HepG2 (cell line): ENCODE data around the gene MAN2A2. TPM values are rescaled to one million over a fixed set of nuclear protein-coding genes. Genes with fewer than 3 reads are reported as not detected.

Source experiments
- CCAR2 ChIP-seq: fragments of 200-400 bp; formaldehyde crosslinking; optimal IDR thresholded peaks from 2 replicates; pipeline ENCODE3; 2018; ENCODE audit warnings: low read depth, mild to moderate bottlenecking, low read length, moderate library complexity
- FOXO1 ChIP-seq: sonication (generic); formaldehyde crosslinking; IDR thresholded peaks from 2 replicates; pipeline ENCODE4 v1.4.0; 2020; ENCODE audit warnings: missing genetic modification reagents
- GATAD2A ChIP-seq: IDR thresholded peaks from 2 replicates; pipeline ENCODE4 v1.6.1; 2016
- NCOR1 ChIP-seq: fragments of 200-600 bp; sonication (generic); IDR thresholded peaks from 2 replicates; pipeline ENCODE4 v1.7.0; 2017; ENCODE audit warnings: antibody characterized with exemption, low read length, borderline replicate concordance
- NFKBIZ ChIP-seq: IDR thresholded peaks from 2 replicates; pipeline ENCODE4 v1.6.1; 2018; ENCODE audit warnings: missing genetic modification reagents, missing compliant biosample characterization
- SKI ChIP-seq: fragments of 450-650 bp; IDR thresholded peaks from one replicate; pipeline ENCODE4 v1.6.1; 2018; ENCODE audit warnings: mild to moderate bottlenecking; ENCODE audit not compliant: partially characterized antibody
- U2AF2 ChIP-seq: fragments of 200-400 bp; formaldehyde crosslinking; IDR thresholded peaks from 2 replicates; pipeline ENCODE4 v1.6.1; 2017; ENCODE audit warnings: low read depth, mild to moderate bottlenecking, low read length
- ZBTB7A ChIP-seq: sonication (generic); formaldehyde crosslinking; IDR thresholded peaks from 2 replicates; pipeline ENCODE4 v1.8.0; 2022; ENCODE audit warnings: mild to moderate bottlenecking, missing genetic modification reagents
- ZNF33A ChIP-seq: sonication (generic); formaldehyde crosslinking; IDR thresholded peaks from 2 replicates; pipeline ENCODE4 v1.5.1; 2020; ENCODE audit warnings: missing genetic modification reagents, mild to moderate bottlenecking, moderate library complexity, borderline replicate concordance
- ZNF652 ChIP-seq: IDR thresholded peaks from 2 replicates; pipeline ENCODE4 v1.6.1; 2016; ENCODE audit warnings: low read depth, borderline replicate concordance
- polyA plus RNA-seq, 8 experiments: library from polyadenylated mRNA; depleted of rRNA in 3 of 8; stranded (reverse) in 7 of 8; unstranded in 1 of 8; fragments of >200 nt; fragmentation: Illumina TruSeq in 4 of 8; extraction: Trizol in 4 of 8; gene quantifications; 2 replicates each; pipeline versions ENCODE4 v1.2.1 to v1.2.3, GENCODE V29; 2011 to 2016; ENCODE audit warnings: low read depth in 4 of 8, missing spikeins in 1 of 8, mixed read lengths in 1 of 8; ENCODE audit not compliant: insufficient read depth in 1 of 8
- total RNA-seq, 5 experiments: library from RNA; depleted of rRNA; stranded (reverse); fragments of >200 nt; fragmentation: Illumina TruSeq; extraction: Trizol; gene quantifications; 2 replicates each; pipeline ENCODE4 v1.2.3, GENCODE V29; 2016; ENCODE audit warnings: low read depth in 1 of 5
- TF ChIP-seq, protein P1 (sequence below): sonication (generic); formaldehyde crosslinking; IDR thresholded peaks from 2 replicates; pipeline ENCODE4 v1.5.1; 2020; ENCODE audit warnings: mild to moderate bottlenecking, missing genetic modification reagents, moderate library complexity
- TF ChIP-seq, protein P2 (sequence below): sonication (generic); formaldehyde crosslinking; IDR thresholded peaks from 2 replicates; pipeline ENCODE4 v1.4.0; 2020; ENCODE audit warnings: missing genetic modification reagents, borderline replicate concordance
- TF ChIP-seq, protein P3 (sequence below): sonication (generic); formaldehyde crosslinking; IDR thresholded peaks from 2 replicates; pipeline ENCODE4 v1.5.1; 2020; ENCODE audit warnings: missing genetic modification reagents, mild to moderate bottlenecking, borderline replicate concordance
- TF ChIP-seq, protein P4 (sequence below): sonication (generic); formaldehyde crosslinking; IDR thresholded peaks from 2 replicates; pipeline ENCODE4 v1.8.0; 2023; ENCODE audit warnings: mild to moderate bottlenecking, missing genetic modification reagents
- TF ChIP-seq, protein P5 (sequence below): sonication (generic); formaldehyde crosslinking; IDR thresholded peaks from 2 replicates; pipeline ENCODE4 v1.4.0; 2020; ENCODE audit warnings: missing genetic modification reagents, borderline replicate concordance

Gene MAN2A2
- total and polyA plus RNA-seq, 2 of the 13 experiments (the other 11 are each of a cell fraction or from before 2014, with no cell fraction given): 17.5 to 51.5 TPM

DNA sequence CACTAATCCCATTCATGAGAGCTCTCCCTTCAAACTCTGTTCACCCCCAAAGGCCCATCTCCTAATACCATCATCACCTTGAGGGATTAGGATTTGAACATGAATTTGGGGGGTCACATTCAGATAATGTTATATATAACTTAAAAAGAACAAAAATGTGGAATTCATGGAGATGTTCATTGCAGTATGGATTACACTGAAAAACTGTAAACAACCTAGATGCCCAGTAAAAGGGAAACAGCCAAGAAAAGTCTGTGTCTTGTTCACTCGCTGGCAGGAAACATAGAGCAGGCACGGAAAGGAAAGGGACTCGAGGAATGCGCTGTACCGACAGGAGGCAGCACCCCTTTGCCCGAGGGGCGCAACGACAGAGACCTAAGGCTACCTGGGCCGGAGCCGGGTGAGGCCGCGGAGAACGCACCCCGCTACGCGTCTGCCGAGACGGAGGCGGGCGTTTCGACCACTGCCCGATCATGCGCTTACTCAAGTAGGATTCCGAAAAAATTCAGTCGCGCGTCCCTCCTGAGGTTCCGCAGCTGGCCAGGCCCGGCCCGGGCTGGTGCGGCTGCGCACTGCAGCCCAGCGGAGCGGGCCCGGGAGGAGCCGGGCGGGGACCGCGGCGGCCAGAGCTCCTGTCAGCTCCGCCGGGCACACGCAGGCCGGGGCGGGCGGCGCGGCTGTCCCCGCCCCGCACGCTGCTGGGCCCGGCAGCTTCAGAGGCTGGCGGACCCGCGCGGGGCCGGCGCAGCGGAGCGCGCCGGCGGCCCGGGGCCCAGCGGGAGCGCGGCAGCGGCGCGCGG lies 862 bp upstream of the MAN2A2 start (continued):
- TF ChIP-seq, protein P1, sequence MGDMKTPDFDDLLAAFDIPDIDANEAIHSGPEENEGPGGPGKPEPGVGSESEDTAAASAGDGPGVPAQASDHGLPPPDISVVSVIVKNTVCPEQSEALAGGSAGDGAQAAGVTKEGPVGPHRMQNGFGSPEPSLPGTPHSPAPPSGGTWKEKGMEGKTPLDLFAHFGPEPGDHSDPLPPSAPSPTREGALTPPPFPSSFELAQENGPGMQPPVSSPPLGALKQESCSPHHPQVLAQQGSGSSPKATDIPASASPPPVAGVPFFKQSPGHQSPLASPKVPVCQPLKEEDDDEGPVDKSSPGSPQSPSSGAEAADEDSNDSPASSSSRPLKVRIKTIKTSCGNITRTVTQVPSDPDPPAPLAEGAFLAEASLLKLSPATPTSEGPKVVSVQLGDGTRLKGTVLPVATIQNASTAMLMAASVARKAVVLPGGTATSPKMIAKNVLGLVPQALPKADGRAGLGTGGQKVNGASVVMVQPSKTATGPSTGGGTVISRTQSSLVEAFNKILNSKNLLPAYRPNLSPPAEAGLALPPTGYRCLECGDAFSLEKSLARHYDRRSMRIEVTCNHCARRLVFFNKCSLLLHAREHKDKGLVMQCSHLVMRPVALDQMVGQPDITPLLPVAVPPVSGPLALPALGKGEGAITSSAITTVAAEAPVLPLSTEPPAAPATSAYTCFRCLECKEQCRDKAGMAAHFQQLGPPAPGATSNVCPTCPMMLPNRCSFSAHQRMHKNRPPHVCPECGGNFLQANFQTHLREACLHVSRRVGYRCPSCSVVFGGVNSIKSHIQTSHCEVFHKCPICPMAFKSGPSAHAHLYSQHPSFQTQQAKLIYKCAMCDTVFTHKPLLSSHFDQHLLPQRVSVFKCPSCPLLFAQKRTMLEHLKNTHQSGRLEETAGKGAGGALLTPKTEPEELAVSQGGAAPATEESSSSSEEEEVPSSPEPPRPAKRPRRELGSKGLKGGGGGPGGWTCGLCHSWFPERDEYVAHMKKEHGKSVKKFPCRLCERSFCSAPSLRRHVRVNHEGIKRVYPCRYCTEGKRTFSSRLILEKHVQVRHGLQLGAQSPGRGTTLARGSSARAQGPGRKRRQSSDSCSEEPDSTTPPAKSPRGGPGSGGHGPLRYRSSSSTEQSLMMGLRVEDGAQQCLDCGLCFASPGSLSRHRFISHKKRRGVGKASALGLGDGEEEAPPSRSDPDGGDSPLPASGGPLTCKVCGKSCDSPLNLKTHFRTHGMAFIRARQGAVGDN: peak; percentile 76
- no peak for TF ChIP-seq SKI
- TF ChIP-seq FOXO1 (CRISPR knock-in tag): peak; percentile 62
- TF ChIP-seq, protein P2, sequence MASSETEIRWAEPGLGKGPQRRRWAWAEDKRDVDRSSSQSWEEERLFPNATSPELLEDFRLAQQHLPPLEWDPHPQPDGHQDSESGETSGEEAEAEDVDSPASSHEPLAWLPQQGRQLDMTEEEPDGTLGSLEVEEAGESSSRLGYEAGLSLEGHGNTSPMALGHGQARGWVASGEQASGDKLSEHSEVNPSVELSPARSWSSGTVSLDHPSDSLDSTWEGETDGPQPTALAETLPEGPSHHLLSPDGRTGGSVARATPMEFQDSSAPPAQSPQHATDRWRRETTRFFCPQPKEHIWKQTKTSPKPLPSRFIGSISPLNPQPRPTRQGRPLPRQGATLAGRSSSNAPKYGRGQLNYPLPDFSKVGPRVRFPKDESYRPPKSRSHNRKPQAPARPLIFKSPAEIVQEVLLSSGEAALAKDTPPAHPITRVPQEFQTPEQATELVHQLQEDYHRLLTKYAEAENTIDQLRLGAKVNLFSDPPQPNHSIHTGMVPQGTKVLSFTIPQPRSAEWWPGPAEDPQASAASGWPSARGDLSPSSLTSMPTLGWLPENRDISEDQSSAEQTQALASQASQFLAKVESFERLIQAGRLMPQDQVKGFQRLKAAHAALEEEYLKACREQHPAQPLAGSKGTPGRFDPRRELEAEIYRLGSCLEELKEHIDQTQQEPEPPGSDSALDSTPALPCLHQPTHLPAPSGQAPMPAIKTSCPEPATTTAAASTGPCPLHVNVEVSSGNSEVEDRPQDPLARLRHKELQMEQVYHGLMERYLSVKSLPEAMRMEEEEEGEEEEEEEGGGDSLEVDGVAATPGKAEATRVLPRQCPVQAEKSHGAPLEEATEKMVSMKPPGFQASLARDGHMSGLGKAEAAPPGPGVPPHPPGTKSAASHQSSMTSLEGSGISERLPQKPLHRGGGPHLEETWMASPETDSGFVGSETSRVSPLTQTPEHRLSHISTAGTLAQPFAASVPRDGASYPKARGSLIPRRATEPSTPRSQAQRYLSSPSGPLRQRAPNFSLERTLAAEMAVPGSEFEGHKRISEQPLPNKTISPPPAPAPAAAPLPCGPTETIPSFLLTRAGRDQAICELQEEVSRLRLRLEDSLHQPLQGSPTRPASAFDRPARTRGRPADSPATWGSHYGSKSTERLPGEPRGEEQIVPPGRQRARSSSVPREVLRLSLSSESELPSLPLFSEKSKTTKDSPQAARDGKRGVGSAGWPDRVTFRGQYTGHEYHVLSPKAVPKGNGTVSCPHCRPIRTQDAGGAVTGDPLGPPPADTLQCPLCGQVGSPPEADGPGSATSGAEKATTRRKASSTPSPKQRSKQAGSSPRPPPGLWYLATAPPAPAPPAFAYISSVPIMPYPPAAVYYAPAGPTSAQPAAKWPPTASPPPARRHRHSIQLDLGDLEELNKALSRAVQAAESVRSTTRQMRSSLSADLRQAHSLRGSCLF (CRISPR knock-in tag): no peak
- TF ChIP-seq U2AF2: no peak
- no peak for TF ChIP-seq ZNF33A (CRISPR knock-in tag)
- TF ChIP-seq, protein P3, sequence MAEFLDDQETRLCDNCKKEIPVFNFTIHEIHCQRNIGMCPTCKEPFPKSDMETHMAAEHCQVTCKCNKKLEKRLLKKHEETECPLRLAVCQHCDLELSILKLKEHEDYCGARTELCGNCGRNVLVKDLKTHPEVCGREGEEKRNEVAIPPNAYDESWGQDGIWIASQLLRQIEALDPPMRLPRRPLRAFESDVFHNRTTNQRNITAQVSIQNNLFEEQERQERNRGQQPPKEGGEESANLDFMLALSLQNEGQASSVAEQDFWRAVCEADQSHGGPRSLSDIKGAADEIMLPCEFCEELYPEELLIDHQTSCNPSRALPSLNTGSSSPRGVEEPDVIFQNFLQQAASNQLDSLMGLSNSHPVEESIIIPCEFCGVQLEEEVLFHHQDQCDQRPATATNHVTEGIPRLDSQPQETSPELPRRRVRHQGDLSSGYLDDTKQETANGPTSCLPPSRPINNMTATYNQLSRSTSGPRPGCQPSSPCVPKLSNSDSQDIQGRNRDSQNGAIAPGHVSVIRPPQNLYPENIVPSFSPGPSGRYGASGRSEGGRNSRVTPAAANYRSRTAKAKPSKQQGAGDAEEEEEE (CRISPR knock-in tag): no peak
- TF ChIP-seq, protein P4, sequence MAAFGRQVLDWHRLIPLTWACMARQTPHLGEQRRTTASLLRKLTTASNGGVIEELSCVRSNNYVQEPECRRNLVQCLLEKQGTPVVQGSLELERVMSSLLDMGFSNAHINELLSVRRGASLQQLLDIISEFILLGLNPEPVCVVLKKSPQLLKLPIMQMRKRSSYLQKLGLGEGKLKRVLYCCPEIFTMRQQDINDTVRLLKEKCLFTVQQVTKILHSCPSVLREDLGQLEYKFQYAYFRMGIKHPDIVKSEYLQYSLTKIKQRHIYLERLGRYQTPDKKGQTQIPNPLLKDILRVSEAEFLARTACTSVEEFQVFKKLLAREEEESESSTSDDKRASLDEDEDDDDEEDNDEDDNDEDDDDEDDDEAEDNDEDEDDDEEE (CRISPR knock-in tag): no peak
- no peak for TF ChIP-seq ZNF652
- no peak for TF ChIP-seq NCOR1
- TF ChIP-seq, protein P5, sequence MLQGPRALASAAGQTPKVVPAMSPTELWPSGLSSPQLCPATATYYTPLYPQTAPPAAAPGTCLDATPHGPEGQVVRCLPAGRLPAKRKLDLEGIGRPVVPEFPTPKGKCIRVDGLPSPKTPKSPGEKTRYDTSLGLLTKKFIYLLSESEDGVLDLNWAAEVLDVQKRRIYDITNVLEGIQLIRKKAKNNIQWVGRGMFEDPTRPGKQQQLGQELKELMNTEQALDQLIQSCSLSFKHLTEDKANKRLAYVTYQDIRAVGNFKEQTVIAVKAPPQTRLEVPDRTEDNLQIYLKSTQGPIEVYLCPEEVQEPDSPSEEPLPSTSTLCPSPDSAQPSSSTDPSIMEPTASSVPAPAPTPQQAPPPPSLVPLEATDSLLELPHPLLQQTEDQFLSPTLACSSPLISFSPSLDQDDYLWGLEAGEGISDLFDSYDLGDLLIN (CRISPR knock-in tag): no peak
- no peak for TF ChIP-seq NFKBIZ (CRISPR knock-in tag)
- 0 out of 2 replicates have a peak, but pooled peaks have one; percentile 40 for TF ChIP-seq ZBTB7A (CRISPR knock-in tag)
- TF ChIP-seq CCAR2: no peak
- peak; percentile 53; the same call in 1 of the 2 replicates for TF ChIP-seq GATAD2A
